Frontal cortex (tissue), 4 donors: ENCODE measurements around the gene SPOCK1. TPM values are rescaled to one million over a fixed set of nuclear protein-coding genes. Genes with fewer than 3 reads are reported as not detected.
"Not testable (repeated sequence)": the region's sequence is repeated elsewhere in the genome, so short reads cannot be mapped to it uniquely, and the experiment has no call there.

Experiments
- DNase-seq, 2 donors: peaks; one replicate each; pipeline ENCODE4 v3.0.0; 2012; ENCODE audit warnings: low spot score in 2 of 2
- FAIRE-seq: peaks from 2 replicates; lab custom pipeline; 2012; peaks lifted over from hg19 to GRCh38; lab: Jason Lieb, UNC
- total RNA-seq: library from RNA; depleted of rRNA; stranded (reverse); fragments of >200 nt; gene quantifications from one replicate; pipeline ENCODE4 v1.2.3, GENCODE V29; 2014
- donor health status: control.
- donor health status: control.
- donor health status: control.

Gene SPOCK1
- total RNA-seq, 1 donor from 2014 or later = 37.9 TPM

DNA sequence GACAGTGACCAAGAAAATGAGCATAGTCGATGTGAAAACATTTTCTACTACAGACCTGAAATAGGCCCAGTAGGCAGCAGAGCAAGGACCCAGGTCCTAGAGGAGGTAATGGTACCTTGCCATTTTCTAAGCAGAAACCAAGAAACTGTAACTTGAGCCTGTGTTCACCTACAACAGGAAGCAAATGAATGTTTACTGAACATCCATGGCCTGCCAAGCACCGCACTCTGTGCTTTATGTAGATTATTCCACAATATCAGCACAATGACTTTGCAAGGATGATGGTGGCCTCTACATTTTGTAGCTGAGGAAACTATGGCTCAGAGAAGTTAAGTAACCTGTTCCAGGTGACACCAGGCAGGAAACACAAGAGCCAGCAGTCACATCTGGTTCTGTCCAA is 215.3 kb downstream of the SPOCK1 start:
- DNase-seq = no peak
- FAIRE-seq = no peak

DNA sequence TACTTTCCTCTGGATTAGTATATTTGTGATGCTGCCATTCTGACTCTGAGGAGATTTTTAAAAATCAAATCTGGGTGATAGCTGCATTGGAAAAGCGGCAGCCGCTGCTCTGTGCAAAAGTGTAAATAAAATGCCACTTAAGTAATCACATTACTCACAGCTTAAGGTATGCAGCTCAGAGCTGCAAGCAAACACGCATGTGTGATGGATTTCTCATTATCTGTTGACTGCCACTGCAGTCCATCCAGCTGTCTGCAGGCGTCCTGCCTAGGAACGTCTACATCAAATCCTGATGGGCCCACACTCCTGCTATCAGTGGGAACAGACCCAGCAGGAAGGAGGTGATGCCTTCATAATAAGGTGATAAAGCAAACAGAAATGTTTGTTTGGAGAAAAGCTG is 216.9 kb downstream of the SPOCK1 start:
- DNase-seq (no peak), FAIRE-seq (no peak)

GRCh38 chr5:137281201-137281600 is 217.9 kb downstream of the SPOCK1 start:
- FAIRE-seq = no peak

GRCh38 chr5:137280656-137281055 is 218.5 kb downstream of the SPOCK1 start:
- no peak for DNase-seq
- no peak for FAIRE-seq

More at GRCh38 chr5:137281201-137281600, 217.9 kb downstream of the SPOCK1 start:
- no peak for DNase-seq

GRCh38 chr5:137279521-137280231 is 219.4 kb downstream of the SPOCK1 start:
- DNase-seq = no peak
- no peak for FAIRE-seq

DNA sequence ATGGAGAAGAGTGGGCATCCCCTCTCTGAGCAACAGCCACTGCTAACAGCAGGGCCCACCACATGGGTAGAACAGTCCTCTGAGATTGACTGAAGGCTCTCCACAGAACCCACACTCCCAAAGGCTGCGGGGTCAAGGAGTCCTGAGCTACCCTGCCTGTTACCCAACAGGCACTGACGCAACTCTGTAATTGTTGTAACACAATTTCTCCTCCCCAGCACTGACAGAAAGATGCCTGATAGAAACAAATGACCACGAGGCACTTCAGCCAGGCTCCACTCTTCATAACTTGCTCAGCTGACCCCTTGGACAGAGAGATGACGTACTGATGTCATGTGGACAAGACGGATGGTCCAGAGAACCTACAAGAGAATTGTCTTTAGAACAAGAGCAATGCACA is 220.7 kb downstream of the SPOCK1 start:
- DNase-seq (no peak), FAIRE-seq (no peak)

- DNase-seq (no peak), FAIRE-seq (no peak)
These were observed 224.0 kb downstream of the SPOCK1 start for GRCh38 chr5:137275083-137275482.

- FAIRE-seq = no peak
- DNase-seq = no peak
These were observed 225.6 kb downstream of the SPOCK1 start for GRCh38 chr5:137273511-137273910.

DNA sequence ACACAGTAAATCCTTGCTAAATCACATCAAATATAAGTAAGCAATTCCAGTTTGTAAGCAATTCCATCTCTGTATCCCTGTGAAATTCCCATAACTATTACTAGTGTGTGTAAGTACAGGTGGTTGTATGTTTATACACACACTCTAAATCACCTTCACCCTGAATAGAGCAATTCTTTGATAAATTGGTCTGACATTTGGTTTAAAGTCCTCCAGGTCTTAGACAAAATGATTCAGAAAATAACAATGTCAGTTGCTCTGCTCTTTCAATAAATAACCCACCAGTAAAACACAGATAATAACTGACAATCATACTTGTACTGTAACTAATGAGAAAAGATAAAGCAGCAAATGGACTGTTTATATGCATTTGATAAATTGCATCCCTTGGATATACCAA is 226.3 kb downstream of the SPOCK1 start:
- FAIRE-seq = no peak
- DNase-seq = no peak

DNA sequence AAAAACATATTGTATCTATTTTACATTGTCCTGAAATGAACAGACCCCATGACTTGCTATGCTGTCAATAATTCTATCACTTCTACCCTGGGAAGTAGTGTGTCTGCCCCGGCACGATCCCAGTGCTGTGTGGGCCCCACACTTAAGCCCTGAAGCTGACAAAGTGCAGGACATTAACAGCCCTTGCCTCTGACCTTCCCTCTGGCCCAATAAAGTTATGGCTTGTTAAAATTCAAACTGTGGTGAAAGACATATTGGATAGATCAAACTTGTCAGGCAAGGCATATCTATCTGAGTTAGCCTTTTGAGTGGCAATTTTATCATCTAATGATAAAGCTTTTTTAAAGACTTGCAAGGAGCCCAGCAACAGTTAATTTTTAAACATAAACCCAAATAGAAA is 229.2 kb downstream of the SPOCK1 start:
- DNase-seq = no peak
- FAIRE-seq = no peak

GRCh38 chr5:137269274-137269673 is 229.9 kb downstream of the SPOCK1 start:
- no peak for FAIRE-seq
- DNase-seq = no peak

DNA sequence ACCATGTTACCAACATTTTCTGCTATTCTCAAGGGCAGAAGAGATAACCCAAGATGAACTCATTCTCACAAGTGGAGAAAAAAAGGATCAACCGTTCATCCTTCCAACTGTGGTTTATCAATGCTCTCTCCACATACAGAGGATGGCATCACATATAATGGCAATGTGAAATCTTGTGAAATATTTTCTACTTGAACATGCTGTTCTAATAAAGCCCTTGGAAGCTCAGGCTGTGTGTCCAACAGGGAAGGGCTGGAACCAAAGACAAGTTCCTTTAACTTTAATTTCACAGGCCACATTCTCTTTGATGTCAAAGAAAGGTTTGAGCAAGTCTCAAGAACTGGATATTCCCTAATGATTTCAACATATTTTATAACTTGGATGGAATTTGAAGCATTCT is 230.5 kb downstream of the SPOCK1 start:
- no peak for FAIRE-seq
- no peak for DNase-seq

- DNase-seq (no peak), FAIRE-seq (no peak)
These were observed 232.9 kb downstream of the SPOCK1 start for GRCh38 chr5:137266186-137266585.

GRCh38 chr5:137265457-137265856 is 233.7 kb downstream of the SPOCK1 start:
- DNase-seq (no peak), FAIRE-seq (no peak)

- FAIRE-seq (no peak), DNase-seq (no peak)
These were observed 234.6 kb downstream of the SPOCK1 start for GRCh38 chr5:137264573-137264972.

DNA sequence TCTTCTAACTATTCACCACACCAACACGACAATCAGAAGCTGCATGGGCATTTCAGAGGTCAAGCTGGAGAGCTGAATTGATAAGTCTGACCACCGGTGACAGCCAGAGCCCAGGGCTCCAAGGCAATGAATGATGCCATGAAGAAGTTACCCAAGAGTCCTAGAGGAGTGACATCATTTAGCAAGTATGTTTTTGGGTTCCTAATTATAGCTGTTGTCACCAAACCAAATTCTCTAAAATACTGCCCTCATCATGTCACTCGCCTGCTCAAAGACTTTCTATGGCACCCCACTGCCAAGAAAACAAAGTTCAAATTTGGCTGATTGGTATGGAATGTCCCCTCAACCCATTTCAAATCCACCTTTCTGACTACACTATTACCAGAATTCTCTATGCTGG is 235.1 kb downstream of the SPOCK1 start:
- FAIRE-seq = no peak
- DNase-seq = no peak

DNA sequence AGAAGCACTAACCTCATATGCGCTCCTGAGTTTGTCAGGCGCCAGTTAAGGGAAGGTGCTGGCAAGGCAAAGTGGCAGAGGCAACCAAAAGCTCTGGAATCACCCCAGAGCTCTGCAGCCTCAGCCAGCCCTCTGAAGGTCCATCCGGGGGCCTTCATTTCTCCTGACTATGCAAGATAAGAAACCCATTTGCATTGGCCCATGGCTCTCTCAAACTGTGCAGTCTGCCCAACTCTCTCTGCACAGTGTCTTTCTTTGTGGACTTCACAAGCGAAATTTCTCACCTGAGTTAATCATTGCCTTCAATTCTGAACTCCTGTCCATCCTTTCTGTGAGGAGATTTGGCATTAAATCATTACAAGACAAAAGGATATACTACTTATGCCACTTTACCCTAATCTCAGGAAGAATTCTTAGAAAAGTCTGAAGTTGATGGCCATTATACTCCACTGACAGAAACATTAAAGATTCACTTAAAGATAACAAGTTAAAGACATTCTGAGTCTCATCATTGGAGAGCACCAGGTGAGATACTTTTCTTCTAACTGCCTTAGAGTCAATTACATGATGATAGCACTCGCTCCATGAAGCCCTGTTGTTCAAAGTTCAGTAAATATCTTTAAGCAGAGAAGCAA is 235.6 kb downstream of the SPOCK1 start:
- DNase-seq (no peak), FAIRE-seq (no peak)

DNA sequence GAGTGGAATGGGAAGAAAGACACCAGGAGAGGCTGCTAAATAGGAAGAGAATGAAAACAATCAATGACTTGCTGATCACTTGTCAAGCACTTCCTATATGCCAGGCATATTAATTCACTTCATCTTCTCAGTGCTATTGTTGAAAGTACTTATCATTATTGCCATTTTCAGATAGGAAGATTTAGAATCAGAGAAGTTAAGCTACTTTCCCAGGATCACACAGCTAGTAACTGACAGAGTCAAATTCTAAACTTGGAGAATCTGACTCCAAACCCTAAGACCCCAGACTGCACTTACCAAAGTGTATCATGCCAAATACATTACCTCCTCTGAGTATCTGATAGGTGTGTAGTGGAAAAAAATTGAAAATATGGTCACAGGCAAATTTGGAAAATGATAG is 236.3 kb downstream of the SPOCK1 start:
- no peak for FAIRE-seq
- DNase-seq = no peak

DNA sequence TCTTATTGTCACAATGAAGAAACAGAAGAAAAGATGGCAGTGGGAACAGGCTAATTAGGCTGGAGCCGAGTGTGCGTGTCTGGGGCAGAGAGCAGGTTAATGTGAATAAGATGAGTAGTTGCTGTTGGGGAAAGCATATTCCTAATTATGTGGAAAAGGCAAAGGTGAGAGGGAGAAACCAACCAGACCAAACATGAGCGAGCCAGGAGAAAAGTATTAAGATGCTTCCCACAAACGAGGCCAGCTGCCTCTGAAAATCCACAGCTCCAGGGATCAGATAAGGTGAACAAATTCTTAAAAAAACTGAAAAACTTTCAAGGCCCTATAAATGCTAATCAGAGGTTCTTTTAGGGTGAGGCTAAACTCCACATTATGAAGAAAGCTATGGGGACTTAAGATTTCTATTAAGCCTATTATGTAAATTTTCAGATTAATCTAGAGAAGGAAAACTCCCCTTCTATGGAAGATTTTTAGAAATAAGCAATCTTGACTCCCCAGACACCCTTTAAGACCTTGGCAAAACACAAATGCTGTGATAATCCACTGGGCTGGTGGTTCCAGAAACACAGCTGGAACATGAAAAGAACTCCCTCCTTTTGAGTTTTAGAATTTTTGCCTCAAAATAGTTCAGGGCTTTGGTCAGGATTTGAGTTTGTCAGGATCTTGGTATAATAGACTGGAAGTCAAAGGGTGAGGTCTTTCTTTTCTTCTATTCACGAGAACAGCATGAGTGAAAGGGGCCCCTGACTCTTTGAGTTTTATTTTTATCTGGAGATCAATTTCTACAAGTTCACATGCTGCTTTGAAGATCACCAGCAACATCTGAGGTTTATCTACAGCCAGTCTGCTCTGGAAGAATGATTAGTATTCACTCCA is 238.1 kb downstream of the SPOCK1 start:
- no peak for FAIRE-seq

GRCh38 chr5:137259115-137259514 is 240.0 kb downstream of the SPOCK1 start:
- not testable (repeated sequence) for DNase-seq, FAIRE-seq

More for the DNA sequence above, 238.1 kb downstream of the SPOCK1 start:
- DNase-seq = no peak
